ENCODE measurements around the gene ATP8A1.

GRCh38 chr4:42655921-42656678 is 805 bp downstream of the ATP8A1 start:
- TF ChIP-seq, protein P1, sequence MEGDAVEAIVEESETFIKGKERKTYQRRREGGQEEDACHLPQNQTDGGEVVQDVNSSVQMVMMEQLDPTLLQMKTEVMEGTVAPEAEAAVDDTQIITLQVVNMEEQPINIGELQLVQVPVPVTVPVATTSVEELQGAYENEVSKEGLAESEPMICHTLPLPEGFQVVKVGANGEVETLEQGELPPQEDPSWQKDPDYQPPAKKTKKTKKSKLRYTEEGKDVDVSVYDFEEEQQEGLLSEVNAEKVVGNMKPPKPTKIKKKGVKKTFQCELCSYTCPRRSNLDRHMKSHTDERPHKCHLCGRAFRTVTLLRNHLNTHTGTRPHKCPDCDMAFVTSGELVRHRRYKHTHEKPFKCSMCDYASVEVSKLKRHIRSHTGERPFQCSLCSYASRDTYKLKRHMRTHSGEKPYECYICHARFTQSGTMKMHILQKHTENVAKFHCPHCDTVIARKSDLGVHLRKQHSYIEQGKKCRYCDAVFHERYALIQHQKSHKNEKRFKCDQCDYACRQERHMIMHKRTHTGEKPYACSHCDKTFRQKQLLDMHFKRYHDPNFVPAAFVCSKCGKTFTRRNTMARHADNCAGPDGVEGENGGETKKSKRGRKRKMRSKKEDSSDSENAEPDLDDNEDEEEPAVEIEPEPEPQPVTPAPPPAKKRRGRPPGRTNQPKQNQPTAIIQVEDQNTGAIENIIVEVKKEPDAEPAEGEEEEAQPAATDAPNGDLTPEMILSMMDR (conservative IDR thresholded peaks at IDR 0.05; ENCODE audit: low read length), result no peak; the same call in 1 of the 2 replicates
- TF ChIP-seq EZH2phosphoT487 (IDR thresholded peaks at IDR 0.05; ENCODE audit: borderline replicate concordance, low read depth, low read length), result no peak
